ENCODE measurements around the gene EYA4.

Gene EYA4

GRCh38 chr6:133380723-133381122 is 139.6 kb downstream of the EYA4 start:
- Histone ChIP-seq H3K79me2 (ENCODE audit: low read length) (no peaks in the 10 kb centered on the region), H2AFZ (ENCODE audit: low read length) (no peak overlapping the region), H3K36me3 (replicated peaks; ENCODE audit: insufficient read depth, low read length) (no peaks in the 10 kb centered on the region)

DNA sequence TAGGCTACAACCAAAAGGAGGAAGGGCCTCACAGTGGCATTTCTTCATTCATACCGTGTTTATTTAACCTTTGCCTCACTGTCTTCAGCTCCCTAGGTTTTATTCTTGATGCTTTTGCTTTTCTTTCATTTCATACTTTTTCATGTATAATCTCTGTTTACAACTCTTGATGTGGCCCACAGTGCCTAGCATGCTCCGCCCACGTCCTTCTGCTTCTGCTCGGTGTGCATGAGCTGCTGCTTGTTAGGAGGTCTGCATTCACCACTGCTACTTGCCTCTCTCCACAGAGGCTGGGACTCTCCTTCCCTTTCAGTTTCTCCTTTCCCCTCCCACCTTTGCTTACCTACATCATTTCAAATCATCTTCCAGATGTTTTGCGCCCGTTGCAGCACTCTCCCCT is 147.6 kb downstream of the EYA4 start:
- H3K9me3 ChIP-seq (replicated peaks; ENCODE audit: insufficient read depth, low read length) = no peaks in the 10 kb centered on the region
- H3K79me2 ChIP-seq (ENCODE audit: low read length) = no peaks in the 10 kb centered on the region
- no peaks in the 10 kb centered on the region for H3K9me2 ChIP-seq (replicated peaks; ENCODE audit: insufficient read depth, low read length)
- no peaks in the 10 kb centered on the region for H4K20me1 ChIP-seq (ENCODE audit: insufficient read depth, low read length)
- H2AFZ ChIP-seq (ENCODE audit: low read length) = no peak overlapping the region
- H3K4me3 ChIP-seq (ENCODE audit: low read length) = no peak overlapping the region
- no peaks in the 10 kb centered on the region for H3K36me3 ChIP-seq (replicated peaks; ENCODE audit: insufficient read depth, low read length)
- no peak overlapping the region for H3K27ac ChIP-seq (ENCODE audit: low read length)
- H3K9ac ChIP-seq (ENCODE audit: low read length) = no peak overlapping the region
- no peak for DNase-seq
- H3K27me3 ChIP-seq (replicated peaks; ENCODE audit: insufficient read depth, low read length) = no peaks in the 10 kb centered on the region
- H3K4me2 ChIP-seq (ENCODE audit: low read depth, low read length) = no peak overlapping the region
- TF ChIP-seq EZH2phosphoT487 (IDR thresholded peaks at IDR 0.05; ENCODE audit: low read length) = no peak
- TF ChIP-seq, protein P1, sequence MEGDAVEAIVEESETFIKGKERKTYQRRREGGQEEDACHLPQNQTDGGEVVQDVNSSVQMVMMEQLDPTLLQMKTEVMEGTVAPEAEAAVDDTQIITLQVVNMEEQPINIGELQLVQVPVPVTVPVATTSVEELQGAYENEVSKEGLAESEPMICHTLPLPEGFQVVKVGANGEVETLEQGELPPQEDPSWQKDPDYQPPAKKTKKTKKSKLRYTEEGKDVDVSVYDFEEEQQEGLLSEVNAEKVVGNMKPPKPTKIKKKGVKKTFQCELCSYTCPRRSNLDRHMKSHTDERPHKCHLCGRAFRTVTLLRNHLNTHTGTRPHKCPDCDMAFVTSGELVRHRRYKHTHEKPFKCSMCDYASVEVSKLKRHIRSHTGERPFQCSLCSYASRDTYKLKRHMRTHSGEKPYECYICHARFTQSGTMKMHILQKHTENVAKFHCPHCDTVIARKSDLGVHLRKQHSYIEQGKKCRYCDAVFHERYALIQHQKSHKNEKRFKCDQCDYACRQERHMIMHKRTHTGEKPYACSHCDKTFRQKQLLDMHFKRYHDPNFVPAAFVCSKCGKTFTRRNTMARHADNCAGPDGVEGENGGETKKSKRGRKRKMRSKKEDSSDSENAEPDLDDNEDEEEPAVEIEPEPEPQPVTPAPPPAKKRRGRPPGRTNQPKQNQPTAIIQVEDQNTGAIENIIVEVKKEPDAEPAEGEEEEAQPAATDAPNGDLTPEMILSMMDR (IDR thresholded peaks at IDR 0.05; ENCODE audit: low read length) = no peak
- TF ChIP-seq EZH2 (optimal IDR thresholded peaks at IDR 0.05; ENCODE audit: low read depth, low read length) = no peak
- H3F3A ChIP-seq (ENCODE audit: insufficient read depth, low read length) = no peaks in the 10 kb centered on the region
- H3K4me1 ChIP-seq (ENCODE audit: low read length) = no peaks in the 10 kb centered on the region

More at GRCh38 chr6:133380723-133381122, 139.6 kb downstream of the EYA4 start:
- Histone ChIP-seq H4K20me1 (ENCODE audit: insufficient read depth, low read length) (no peaks in the 10 kb centered on the region), H3K4me1 (ENCODE audit: low read length) (no peaks in the 10 kb centered on the region), H3K27me3 (replicated peaks; ENCODE audit: insufficient read depth, low read length) (no peaks in the 10 kb centered on the region), H3K9me2 (replicated peaks; ENCODE audit: insufficient read depth, low read length) (no peaks in the 10 kb centered on the region), H3K9me3 (replicated peaks; ENCODE audit: insufficient read depth, low read length) (no peaks in the 10 kb centered on the region), H3K4me3 (ENCODE audit: low read length) (no peak overlapping the region), H3K27ac (ENCODE audit: low read length) (no peak overlapping the region), H3K9ac (ENCODE audit: low read length) (no peak overlapping the region), H3F3A (ENCODE audit: insufficient read depth, low read length) (peaks cover 3% of the 10 kb centered on the region; the same call in 1 of the 2 replicates), H3K4me2 (ENCODE audit: low read depth, low read length) (no peak overlapping the region)
- TF ChIP-seq EZH2phosphoT487 (IDR thresholded peaks at IDR 0.05; ENCODE audit: low read length) = no peak
- TF ChIP-seq EZH2 (optimal IDR thresholded peaks at IDR 0.05; ENCODE audit: low read depth, low read length) = no peak
- TF ChIP-seq, protein P1 (IDR thresholded peaks at IDR 0.05; ENCODE audit: low read length) = no peak
- no peak for DNase-seq

DNA sequence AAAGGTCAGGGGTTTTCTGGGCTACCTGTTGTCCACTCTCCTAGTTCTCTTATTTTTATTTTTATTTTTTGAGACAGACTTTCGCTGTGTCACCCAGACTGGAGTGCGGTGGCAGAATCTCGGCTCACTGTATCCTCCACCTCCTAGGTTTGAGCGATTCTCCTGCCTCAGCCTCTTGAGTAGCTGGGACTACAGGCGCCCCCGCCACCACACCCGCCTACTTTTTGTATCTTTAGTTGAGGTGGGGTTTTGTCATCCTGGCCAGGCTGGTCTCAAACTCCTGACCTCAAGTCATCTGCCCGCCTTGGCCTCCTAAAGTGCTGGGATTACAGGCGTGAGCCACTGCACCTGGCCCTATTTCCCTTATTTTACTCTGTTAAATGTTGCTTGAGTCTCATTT is 149.0 kb downstream of the EYA4 start:
- H3K4me2 ChIP-seq (ENCODE audit: low read depth, low read length) = no peak overlapping the region
- no peak for DNase-seq
- no peaks in the 10 kb centered on the region for H3K9me3 ChIP-seq (replicated peaks; ENCODE audit: insufficient read depth, low read length)
- H3K9ac ChIP-seq (ENCODE audit: low read length) = no peak overlapping the region
- H3K27ac ChIP-seq (ENCODE audit: low read length) = no peak overlapping the region
- no peaks in the 10 kb centered on the region for H3K9me2 ChIP-seq (replicated peaks; ENCODE audit: insufficient read depth, low read length)
- H3K36me3 ChIP-seq (replicated peaks; ENCODE audit: insufficient read depth, low read length) = no peaks in the 10 kb centered on the region
- H3F3A ChIP-seq (ENCODE audit: insufficient read depth, low read length) = no peaks in the 10 kb centered on the region
- no peak overlapping the region for H2AFZ ChIP-seq (ENCODE audit: low read length)
- no peak overlapping the region for H3K4me3 ChIP-seq (ENCODE audit: low read length)
- no peaks in the 10 kb centered on the region for H3K27me3 ChIP-seq (replicated peaks; ENCODE audit: insufficient read depth, low read length)
- no peaks in the 10 kb centered on the region for H4K20me1 ChIP-seq (ENCODE audit: insufficient read depth, low read length)
- TF ChIP-seq EZH2phosphoT487 (IDR thresholded peaks at IDR 0.05; ENCODE audit: low read length) (no peak), EZH2 (optimal IDR thresholded peaks at IDR 0.05; ENCODE audit: low read depth, low read length) (no peak)
- TF ChIP-seq, protein P1 (IDR thresholded peaks at IDR 0.05; ENCODE audit: low read length) = no peak
- H3K4me1 ChIP-seq (ENCODE audit: low read length) = no peaks in the 10 kb centered on the region
- no peaks in the 10 kb centered on the region for H3K79me2 ChIP-seq (ENCODE audit: low read length)

Measured in MM.1S (cell line).